Keratinocyte (primary cell): ENCODE data around the gene RPS15A. TPM values are rescaled to one million over a fixed set of nuclear protein-coding genes. Genes with fewer than 3 reads are reported as not detected.

ENCODE experiments used
- DNase-seq: peaks from one replicate; pipeline ENCODE4 v3.0.0-alpha.2; 2011; ENCODE audit warnings: low read depth, missing footprints, low spot score
- FAIRE-seq: peaks from 2 replicates; lab custom pipeline; 2011; peaks lifted over from hg19 to GRCh38; lab: Jason Lieb, UNC
- H2AFZ ChIP-seq: 2 replicates; pipeline ENCODE4 v1.6.0; 2012; ENCODE audit warnings: low read length, control low read depth, inconsistent platforms; ENCODE audit not compliant: control insufficient read depth
- H3K27ac ChIP-seq: 2 replicates; pipeline ENCODE4 v1.5.1; 2011; ENCODE audit warnings: low read length; ENCODE audit not compliant: control insufficient read depth, insufficient read depth
- H3K27me3 ChIP-seq: 3 replicates; pipeline ENCODE4 v1.6.0; 2011; ENCODE audit warnings: low read length; ENCODE audit not compliant: control insufficient read depth, insufficient read depth; ENCODE audit errors: extremely low read depth
- H3K36me3 ChIP-seq, 2 experiments: 2 replicates in 1 of 2; 3 replicates in 1 of 2; pipeline ENCODE4 v1.5.1; 2011; ENCODE audit warnings: low read length in 2 of 2, mild to moderate bottlenecking in 1 of 2; ENCODE audit not compliant: control insufficient read depth in 2 of 2, insufficient read depth in 2 of 2; ENCODE audit errors: extremely low read depth in 1 of 2
- H3K4me1 ChIP-seq: 3 replicates; pipeline ENCODE4 v1.5.1; 2011; ENCODE audit warnings: low read length; ENCODE audit not compliant: control insufficient read depth, insufficient read depth; ENCODE audit errors: extremely low read depth
- H3K4me2 ChIP-seq: 3 replicates; pipeline ENCODE4 v1.6.0; 2011; ENCODE audit warnings: low read depth, low read length; ENCODE audit not compliant: control insufficient read depth, insufficient read depth; ENCODE audit errors: extremely low read depth
- H3K4me3 ChIP-seq, 3 experiments: fragments of 200-600 bp in 1 of 3; sonication (generic) in 1 of 3; 2 replicates in 2 of 3; 3 replicates in 1 of 3; pipeline ENCODE4 v1.5.1; 2011 to 2016; ENCODE audit warnings: low read length in 3 of 3, mild to moderate bottlenecking in 3 of 3, control low read depth in 2 of 3, inconsistent platforms in 1 of 3, low read depth in 1 of 3, mixed read lengths in 1 of 3, mixed run types in 1 of 3, moderate library complexity in 1 of 3; ENCODE audit not compliant: control insufficient read depth in 2 of 3, insufficient read depth in 2 of 3; ENCODE audit errors: extremely low read depth in 1 of 3
- H3K79me2 ChIP-seq: 2 replicates; pipeline ENCODE4 v1.6.0; 2012; ENCODE audit warnings: low read length; ENCODE audit not compliant: control insufficient read depth, insufficient read depth
- H3K9ac ChIP-seq: 3 replicates; pipeline ENCODE4 v1.6.0; 2011; ENCODE audit warnings: low read length; ENCODE audit not compliant: control insufficient read depth, insufficient read depth; ENCODE audit errors: extremely low read depth
- H3K9me1 ChIP-seq: 3 replicates; pipeline ENCODE4 v1.6.0; 2011; ENCODE audit warnings: low read length; ENCODE audit not compliant: control insufficient read depth, insufficient read depth; ENCODE audit errors: extremely low read depth
- H3K9me3 ChIP-seq: 2 replicates; pipeline ENCODE4 v1.5.1; 2012; ENCODE audit warnings: low read depth, low read length; ENCODE audit not compliant: control insufficient read depth
- H4K20me1 ChIP-seq: 3 replicates; pipeline ENCODE4 v1.6.0; 2011; ENCODE audit warnings: low read length; ENCODE audit not compliant: control insufficient read depth, insufficient read depth; ENCODE audit errors: extremely low read depth
- EZH2 ChIP-seq: IDR thresholded peaks from one replicate; pipeline ENCODE4 v1.6.1; 2012; ENCODE audit warnings: inconsistent platforms, mild to moderate bottlenecking, low read length, moderate library complexity
- dilution Hi-C: fragments of 300-500 bp; cut with MboI; formaldehyde crosslinking; loops from one replicate; pipeline ENCODE4 v1.7.0; 2020; ENCODE audit warnings: low sequenced_read_pairs; ENCODE audit not compliant: extremely low pct_ligation_motif_present
- polyA plus RNA-seq, 5 experiments: library from polyadenylated mRNA; depleted of rRNA in 3 of 5; stranded (reverse) in 3 of 5; stranded (forward) in 1 of 5; unstranded in 1 of 5; fragments of >200 nt; gene quantifications; 1 replicate in 1 of 5; 2 replicates in 3 of 5; 3 replicates in 1 of 5; pipeline versions ENCODE4 v1.2.1 to v1.2.3, GENCODE V29; 2011 to 2012; ENCODE audit warnings: missing spikeins in 2 of 5, low read depth in 1 of 5, low replicate concordance in 1 of 5
- TF ChIP-seq, protein P1 (sequence below), 3 experiments: IDR thresholded peaks in 1 of 3; conservative IDR thresholded peaks in 1 of 3; optimal IDR thresholded peaks in 1 of 3; 2 replicates in 2 of 3; 3 replicates in 1 of 3; pipeline versions ENCODE3 to v1.5.1; 2011; ENCODE audit warnings: low read length in 3 of 3, mild to moderate bottlenecking in 3 of 3, moderate library complexity in 2 of 3, control low read depth in 1 of 3, inconsistent platforms in 1 of 3; ENCODE audit not compliant: insufficient read depth in 2 of 3; ENCODE audit errors: extremely low read depth in 1 of 3

RPS15A gene
- polyA plus RNA-seq, 1 donor (not counting 4 experiments of a cell fraction or from before 2014, with no cell fraction given) = 4,116 TPM

DNA sequence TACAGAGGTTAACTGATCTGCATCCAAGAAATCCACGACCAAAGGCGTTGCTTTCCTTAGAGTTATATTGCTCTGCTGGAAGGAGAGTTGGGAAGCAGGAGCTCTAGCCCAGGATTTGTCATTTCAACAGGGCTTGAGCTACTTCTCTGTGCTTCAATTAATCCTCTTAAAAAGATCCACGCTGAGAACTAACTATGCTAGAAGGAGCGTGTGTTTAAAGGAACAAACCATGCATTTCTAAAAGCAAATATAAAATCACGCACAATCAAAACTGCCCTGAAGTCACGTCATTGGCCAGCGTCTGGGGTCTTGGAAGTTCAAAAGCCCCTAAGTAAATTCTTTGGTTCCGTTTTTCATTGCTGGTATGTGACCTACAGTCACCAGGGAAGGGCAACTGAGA is 10.2 kb upstream of the RPS15A start:
- TF ChIP-seq, protein P1, sequence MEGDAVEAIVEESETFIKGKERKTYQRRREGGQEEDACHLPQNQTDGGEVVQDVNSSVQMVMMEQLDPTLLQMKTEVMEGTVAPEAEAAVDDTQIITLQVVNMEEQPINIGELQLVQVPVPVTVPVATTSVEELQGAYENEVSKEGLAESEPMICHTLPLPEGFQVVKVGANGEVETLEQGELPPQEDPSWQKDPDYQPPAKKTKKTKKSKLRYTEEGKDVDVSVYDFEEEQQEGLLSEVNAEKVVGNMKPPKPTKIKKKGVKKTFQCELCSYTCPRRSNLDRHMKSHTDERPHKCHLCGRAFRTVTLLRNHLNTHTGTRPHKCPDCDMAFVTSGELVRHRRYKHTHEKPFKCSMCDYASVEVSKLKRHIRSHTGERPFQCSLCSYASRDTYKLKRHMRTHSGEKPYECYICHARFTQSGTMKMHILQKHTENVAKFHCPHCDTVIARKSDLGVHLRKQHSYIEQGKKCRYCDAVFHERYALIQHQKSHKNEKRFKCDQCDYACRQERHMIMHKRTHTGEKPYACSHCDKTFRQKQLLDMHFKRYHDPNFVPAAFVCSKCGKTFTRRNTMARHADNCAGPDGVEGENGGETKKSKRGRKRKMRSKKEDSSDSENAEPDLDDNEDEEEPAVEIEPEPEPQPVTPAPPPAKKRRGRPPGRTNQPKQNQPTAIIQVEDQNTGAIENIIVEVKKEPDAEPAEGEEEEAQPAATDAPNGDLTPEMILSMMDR (optimal IDR thresholded peaks at IDR 0.05 in 1 of 3, IDR thresholded peaks at IDR 0.05 in 1 of 3, conservative IDR thresholded peaks at IDR 0.05 in 1 of 3; ENCODE audit: extremely low read depth in 1 of 3, insufficient read depth in 2 of 3, low read length in 3 of 3) = no peak
- no peak for TF ChIP-seq EZH2
- no peaks in the 10 kb centered on the region for H3K27me3 ChIP-seq
- peak overlapping the region; percentile 93 for H3K27ac ChIP-seq
- H3K9ac ChIP-seq = peak overlapping the region; percentile 95
- peak overlapping the region; percentile 94 for H3K4me2 ChIP-seq
- peaks cover 4 to 21% of the 10 kb centered on the region in 2 experiments for H3K36me3 ChIP-seq
- H3K9me1 ChIP-seq = no peaks in the 10 kb centered on the region
- dilution Hi-C loops = no loop called here
- no peaks in the 10 kb centered on the region for H3K9me3 ChIP-seq
- peaks cover 37% of the 10 kb centered on the region for H3K4me1 ChIP-seq
- H4K20me1 ChIP-seq = peaks cover 5% of the 10 kb centered on the region
- H3K79me2 ChIP-seq = peaks cover 54% of the 10 kb centered on the region
- H2AFZ ChIP-seq = no peak overlapping the region
- FAIRE-seq = no peak
- no peak for DNase-seq
- H3K4me3 ChIP-seq = peak overlapping the region; percentile 94 to 100 (median 96)

DNA sequence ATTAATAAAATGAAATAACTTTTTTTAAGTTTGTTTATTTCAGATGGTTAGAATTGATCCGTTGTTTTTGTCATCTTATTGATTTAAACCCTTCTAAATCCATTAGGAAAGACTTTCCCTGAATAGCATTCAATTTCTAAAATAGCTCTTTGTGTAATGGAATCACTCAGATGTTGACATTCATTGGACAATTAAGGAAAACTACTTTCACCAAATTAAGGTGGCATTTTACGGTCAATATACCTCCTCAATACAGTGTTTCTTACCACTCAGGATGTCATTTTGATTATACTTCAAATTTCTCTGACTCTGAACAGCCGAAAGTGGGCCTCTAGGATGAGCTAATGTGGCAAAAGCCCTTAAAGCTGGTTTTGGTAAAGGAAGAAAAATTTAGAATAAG is 9.4 kb upstream of the RPS15A start:
- no peaks in the 10 kb centered on the region for H3K9me1 ChIP-seq
- H3K4me1 ChIP-seq = peaks cover 31% of the 10 kb centered on the region
- H4K20me1 ChIP-seq = peaks cover 5% of the 10 kb centered on the region
- TF ChIP-seq, protein P1 (optimal IDR thresholded peaks at IDR 0.05 in 1 of 3, IDR thresholded peaks at IDR 0.05 in 1 of 3, conservative IDR thresholded peaks at IDR 0.05 in 1 of 3; ENCODE audit: extremely low read depth in 1 of 3, insufficient read depth in 2 of 3, low read length in 3 of 3) = no peak
- no peak overlapping the region for H2AFZ ChIP-seq
- H3K4me3 ChIP-seq = peak overlapping the region; percentile 94 to 100 (median 96)
- dilution Hi-C loops = no loop called here
- no peak overlapping the region for H3K27ac ChIP-seq
- peaks cover 4 to 22% of the 10 kb centered on the region in 2 experiments for H3K36me3 ChIP-seq
- no peaks in the 10 kb centered on the region for H3K27me3 ChIP-seq
- FAIRE-seq (no peak), DNase-seq (no peak)
- H3K4me2 ChIP-seq = peak overlapping the region; percentile 94
- no peaks in the 10 kb centered on the region for H3K9me3 ChIP-seq
- H3K9ac ChIP-seq = peak overlapping the region; percentile 95
- peaks cover 56% of the 10 kb centered on the region for H3K79me2 ChIP-seq
